ENCODE results near the gene LRRC56.
"Not testable (repeated sequence)": the region's sequence is repeated elsewhere in the genome, so short reads cannot be mapped to it uniquely, and the experiment has no call there.

LRRC56 gene

GRCh38 chr11:573146-573759 lies 35.9 kb downstream of the LRRC56 start:
- Histone ChIP-seq H3K9me3 (ENCODE audit: control insufficient read depth, insufficient read depth, low read depth, low read length) (no peaks in the 10 kb centered on the region), H3K36me3 (ENCODE audit: control insufficient read depth in 2 of 2, insufficient read depth in 1 of 2, low read length in 2 of 2) (peaks cover 0 to 6% of the 10 kb centered on the region in 2 experiments; a peak in 1 of 3 replicates), H3K27ac (ENCODE audit: extremely low read depth, low read depth, low read length) (no peak overlapping the region), H3K4me3 (ENCODE audit: low read depth, low read length) (no peak overlapping the region), H3K4me1 (ENCODE audit: control insufficient read depth, insufficient read depth, low read length) (peaks cover 4% of the 10 kb centered on the region)
- ChIA-PET CTCF (no interaction called here), POLR2A (no interaction called here)
- TF ChIP-seq ZNF600 (tag by site-specific recombination; IDR thresholded peaks at IDR 0.05) (no peak), ZNF394 (tag by site-specific recombination; IDR thresholded peaks at IDR 0.05; ENCODE audit: borderline replicate concordance) (no peak), ZNF433 (tag by site-specific recombination; IDR thresholded peaks at IDR 0.05; ENCODE audit: low read depth) (no peak), ZNF223 (tag by site-specific recombination; IDR thresholded peaks at IDR 0.05) (no peak), ZNF571 (tag by site-specific recombination; IDR thresholded peaks at IDR 0.05) (no peak), PRDM10 (tag by site-specific recombination; IDR thresholded peaks at IDR 0.05) (peak; percentile 29; the same call in 1 of the 2 replicates), ZNF449 (tag by site-specific recombination; IDR thresholded peaks at IDR 0.05) (no peak), YY2 (tag by site-specific recombination; IDR thresholded peaks at IDR 0.05) (no peak)

GRCh38 chr11:574031-574570 lies 36.8 kb downstream of the LRRC56 start:
- H3K36me3 ChIP-seq (ENCODE audit: control insufficient read depth in 2 of 2, insufficient read depth in 1 of 2, low read length in 2 of 2); H3K4me1 ChIP-seq (ENCODE audit: control insufficient read depth, insufficient read depth, low read length); H3K4me3 ChIP-seq (ENCODE audit: low read depth, low read length); CTCF ChIA-PET; H3K27ac ChIP-seq (ENCODE audit: extremely low read depth, low read depth, low read length); H3K9me3 ChIP-seq (ENCODE audit: control insufficient read depth, insufficient read depth, low read depth, low read length); POLR2A ChIA-PET: not testable (repeated sequence)
- TF ChIP-seq ZIC2 (tag by site-specific recombination; IDR thresholded peaks at IDR 0.05): peak; percentile 13; the same call in 1 of the 2 replicates
- 0 out of 2 replicates have a peak, but pooled peaks have one; percentile 25 for TF ChIP-seq ZNF335 (tag by site-specific recombination; conservative IDR thresholded peaks at IDR 0.05)

- peak overlapping the region; percentile 56 for H3K4me3 ChIP-seq (ENCODE audit: low read depth, low read length)
- no peaks in the 10 kb centered on the region for H3K9me3 ChIP-seq (ENCODE audit: control insufficient read depth, insufficient read depth, low read depth, low read length)
- ChIA-PET POLR2A (interaction anchor here (1.4 to 2.0 kb wide), 3 partner anchors 9 to 14 kb away, joined by 10 to 28 read pairs (median 13); no protein-coding TSS in a partner anchor), CTCF (no interaction called here)
- peaks cover 5% of the 10 kb centered on the region for H3K4me1 ChIP-seq (ENCODE audit: control insufficient read depth, insufficient read depth, low read length)
- peaks cover 0 to 16% of the 10 kb centered on the region in 2 experiments; a peak in 1 of 3 replicates for H3K36me3 ChIP-seq (ENCODE audit: control insufficient read depth in 2 of 2, insufficient read depth in 1 of 2, low read length in 2 of 2)
- no peak overlapping the region for H3K27ac ChIP-seq (ENCODE audit: extremely low read depth, low read depth, low read length)
- TF ChIP-seq ZFHX2 (tag by site-specific recombination; conservative IDR thresholded peaks at IDR 0.05) (peak; percentile 45; the same call in 1 of the 2 replicates), SCRT1 (tag by site-specific recombination; IDR thresholded peaks at IDR 0.05; ENCODE audit: borderline replicate concordance) (0 out of 2 replicates have a peak, but pooled peaks have one; percentile 19), ZSCAN18 (tag by site-specific recombination; IDR thresholded peaks at IDR 0.05) (no peak), EGR2 (tag by site-specific recombination; IDR thresholded peaks at IDR 0.05; ENCODE audit: low read depth) (peak; percentile 61), ZNF561 (tag by site-specific recombination; IDR thresholded peaks at IDR 0.05; ENCODE audit: borderline replicate concordance) (no peak)
These were observed 37.4 kb downstream of the LRRC56 start for GRCh38 chr11:574632-575312.

Data from HEK293 (cell line).